Measurements from ENCODE around the gene MTHFSD. TPM values are rescaled to one million over a fixed set of nuclear protein-coding genes. Genes with fewer than 3 reads are reported as not detected.

MTHFSD gene
- total and polyA plus RNA-seq, 11 donors, result 3.9 to 17.0 (median 11.4) TPM

GRCh38 chr16:86513471-86514277 is 41.4 kb downstream of the MTHFSD start:
- DNase-seq, result peak in 1 of 5 donors; percentile 3
- intact Hi-C loops (cut with DNase I), result loop anchor here in 2 of 10 donors (10.0 kb wide), 2 partner anchors 169 to 699 kb away; no protein-coding TSS in a partner anchor
- ATAC-seq, result no peak
- Histone ChIP-seq H3K27ac (peak overlapping the region in 1 of 12 donors; percentile 96), H3K36me3 (no peaks in the 10 kb centered on the region), H3K4me1 (peaks cover under 1 to 48% (median 19%) of the 10 kb centered on the region in 12 donors), H3K9me3 (no peaks in the 10 kb centered on the region), H3K27me3 (peaks cover 52 to 99% (median 88%) of the 10 kb centered on the region in 9 donors), H3K4me3 (no peak overlapping the region)
- no peak for TF ChIP-seq POLR2A (IDR thresholded peaks at IDR 0.05)
- no peak for TF ChIP-seq CTCF (IDR thresholded peaks at IDR 0.05)
- WGBS, 4 donors, result 24 to 44% (median 40%) methylated on average over 35 of the region's 35 CpGs

GRCh38 chr16:86512860-86513470 is 42.1 kb downstream of the MTHFSD start:
- Histone ChIP-seq H3K4me3 (no peak overlapping the region), H3K9me3 (no peaks in the 10 kb centered on the region), H3K4me1 (peaks cover 8 to 55% (median 26%) of the 10 kb centered on the region in 12 donors), H3K27ac (peak overlapping the region in 1 of 12 donors; percentile 96), H3K27me3 (peaks cover 59 to 99% (median 95%) of the 10 kb centered on the region in 9 donors), H3K36me3 (no peaks in the 10 kb centered on the region)
- 24 to 52% (median 39%) methylated on average over 25 to 29 of the region's 29 CpGs for WGBS, 4 donors
- no peak for ATAC-seq
- TF ChIP-seq CTCF (IDR thresholded peaks at IDR 0.05) (no peak), POLR2A (IDR thresholded peaks at IDR 0.05) (no peak)
- peak in 1 of 5 donors; percentile 35 for DNase-seq
- intact Hi-C loops (cut with DNase I), result loop anchor here in 2 of 10 donors (10.0 kb wide), 2 partner anchors 168 to 698 kb away; no protein-coding TSS in a partner anchor

GRCh38 chr16:86512301-86512859 is 42.7 kb downstream of the MTHFSD start:
- intact Hi-C loops (cut with DNase I), result loop anchor here in 2 of 10 donors (10.0 kb wide), 2 partner anchors 168 to 698 kb away; no protein-coding TSS in a partner anchor
- no peaks in the 10 kb centered on the region for H3K36me3 ChIP-seq
- H3K27ac ChIP-seq, result peak overlapping the region in 1 of 12 donors; percentile 96
- peaks cover 65 to 100% (median 95%) of the 10 kb centered on the region in 9 donors for H3K27me3 ChIP-seq
- no peaks in the 10 kb centered on the region for H3K9me3 ChIP-seq
- TF ChIP-seq POLR2A (IDR thresholded peaks at IDR 0.05), result no peak
- TF ChIP-seq CTCF (IDR thresholded peaks at IDR 0.05), result no peak
- H3K4me3 ChIP-seq, result peak overlapping the region in 1 of 12 donors; percentile 63
- WGBS, 4 donors, result 27 to 54% (median 50%) methylated on average over 12 to 24 of the region's 24 CpGs
- ATAC-seq (no peak), DNase-seq (peak in 1 of 5 donors; percentile 44)
- peaks cover 8 to 59% (median 27%) of the 10 kb centered on the region in 12 donors for H3K4me1 ChIP-seq
